Measurements from ENCODE around the gene MEOX1.

The MEOX1 gene

GRCh38 chr17:43679401-43679800, 17.7 kb upstream of the MEOX1 start:
- DNase-seq, result no peak

- no peak for DNase-seq
These were observed 14.7 kb upstream of the MEOX1 start for GRCh38 chr17:43676471-43676870.

GRCh38 chr17:43674394-43674793, 12.7 kb upstream of the MEOX1 start:
- no peak for DNase-seq

- DNase-seq, result peak; percentile 57
These were observed 12.0 kb upstream of the MEOX1 start for GRCh38 chr17:43673516-43674323.

- DNase-seq, result no peak
These were observed 10.2 kb upstream of the MEOX1 start for GRCh38 chr17:43671755-43672519.

GRCh38 chr17:43671031-43671692, 9.4 kb upstream of the MEOX1 start:
- DNase-seq, result no peak

- no peak for DNase-seq
These were observed 8.9 kb upstream of the MEOX1 start for GRCh38 chr17:43670645-43671030.

GRCh38 chr17:43669971-43670644, 8.4 kb upstream of the MEOX1 start:
- DNase-seq, result no peak

- no peak for DNase-seq
These were observed 6.2 kb upstream of the MEOX1 start for GRCh38 chr17:43667947-43668348.

- no peak for DNase-seq
These were observed 5.8 kb upstream of the MEOX1 start for GRCh38 chr17:43667506-43667905.

GRCh38 chr17:43665937-43666236, 4.2 kb upstream of the MEOX1 start:
- DNase-seq, result no peak

- DNase-seq, result no peak
These were observed 3.6 kb upstream of the MEOX1 start for GRCh38 chr17:43665084-43665936.

GRCh38 chr17:43664096-43664495, 2.4 kb upstream of the MEOX1 start:
- no peak for DNase-seq

- no peak for DNase-seq
These were observed 1.7 kb upstream of the MEOX1 start for GRCh38 chr17:43663383-43663782.

- peak; percentile 22 for DNase-seq
These were observed 855 bp upstream of the MEOX1 start for GRCh38 chr17:43662413-43663141.

- peak; percentile 7 for DNase-seq
These were observed 767 bp downstream of the MEOX1 start for GRCh38 chr17:43660816-43661493.

GRCh38 chr17:43659823-43660617, 1.7 kb downstream of the MEOX1 start:
- DNase-seq, result no peak

- DNase-seq, result no peak
These were observed 2.8 kb downstream of the MEOX1 start for GRCh38 chr17:43658900-43659299.

- DNase-seq, result no peak
These were observed 5.9 kb downstream of the MEOX1 start for GRCh38 chr17:43655693-43656255.

GRCh38 chr17:43652124-43652480, 9.6 kb downstream of the MEOX1 start:
- no peak for DNase-seq
